ENCODE data around the gene CWC27.

DNA sequence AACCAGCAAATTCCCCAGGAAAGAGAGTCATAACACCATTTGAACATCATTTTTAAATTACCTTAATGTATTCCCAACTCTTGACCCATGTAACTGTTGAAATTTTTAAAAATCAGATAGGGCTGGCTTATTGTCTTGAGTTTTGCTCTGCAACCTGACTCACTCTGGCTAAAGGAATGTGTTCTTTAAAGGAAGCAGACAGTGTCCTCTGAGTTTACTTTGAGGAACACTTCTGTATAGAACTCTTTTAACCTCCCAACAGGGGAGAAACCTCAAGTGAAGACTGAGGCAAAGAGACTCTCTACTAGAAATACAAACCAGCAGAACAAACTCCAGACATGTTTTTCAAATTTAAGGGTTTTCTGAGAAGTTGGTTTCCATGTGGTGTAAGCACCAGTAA, 248.9 kb downstream of the CWC27 start:
- TF ChIP-seq POLR2AphosphoS5 (IDR thresholded peaks at IDR 0.05; ENCODE audit: low read depth) (no peak), SPI1 (IDR thresholded peaks at IDR 0.05; ENCODE audit: borderline replicate concordance, low read depth) (no peak)
- TF ChIP-seq, protein P1, sequence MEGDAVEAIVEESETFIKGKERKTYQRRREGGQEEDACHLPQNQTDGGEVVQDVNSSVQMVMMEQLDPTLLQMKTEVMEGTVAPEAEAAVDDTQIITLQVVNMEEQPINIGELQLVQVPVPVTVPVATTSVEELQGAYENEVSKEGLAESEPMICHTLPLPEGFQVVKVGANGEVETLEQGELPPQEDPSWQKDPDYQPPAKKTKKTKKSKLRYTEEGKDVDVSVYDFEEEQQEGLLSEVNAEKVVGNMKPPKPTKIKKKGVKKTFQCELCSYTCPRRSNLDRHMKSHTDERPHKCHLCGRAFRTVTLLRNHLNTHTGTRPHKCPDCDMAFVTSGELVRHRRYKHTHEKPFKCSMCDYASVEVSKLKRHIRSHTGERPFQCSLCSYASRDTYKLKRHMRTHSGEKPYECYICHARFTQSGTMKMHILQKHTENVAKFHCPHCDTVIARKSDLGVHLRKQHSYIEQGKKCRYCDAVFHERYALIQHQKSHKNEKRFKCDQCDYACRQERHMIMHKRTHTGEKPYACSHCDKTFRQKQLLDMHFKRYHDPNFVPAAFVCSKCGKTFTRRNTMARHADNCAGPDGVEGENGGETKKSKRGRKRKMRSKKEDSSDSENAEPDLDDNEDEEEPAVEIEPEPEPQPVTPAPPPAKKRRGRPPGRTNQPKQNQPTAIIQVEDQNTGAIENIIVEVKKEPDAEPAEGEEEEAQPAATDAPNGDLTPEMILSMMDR (IDR thresholded peaks at IDR 0.05; ENCODE audit: insufficient read depth, low read length) = no peak
- TF ChIP-seq, protein P2, sequence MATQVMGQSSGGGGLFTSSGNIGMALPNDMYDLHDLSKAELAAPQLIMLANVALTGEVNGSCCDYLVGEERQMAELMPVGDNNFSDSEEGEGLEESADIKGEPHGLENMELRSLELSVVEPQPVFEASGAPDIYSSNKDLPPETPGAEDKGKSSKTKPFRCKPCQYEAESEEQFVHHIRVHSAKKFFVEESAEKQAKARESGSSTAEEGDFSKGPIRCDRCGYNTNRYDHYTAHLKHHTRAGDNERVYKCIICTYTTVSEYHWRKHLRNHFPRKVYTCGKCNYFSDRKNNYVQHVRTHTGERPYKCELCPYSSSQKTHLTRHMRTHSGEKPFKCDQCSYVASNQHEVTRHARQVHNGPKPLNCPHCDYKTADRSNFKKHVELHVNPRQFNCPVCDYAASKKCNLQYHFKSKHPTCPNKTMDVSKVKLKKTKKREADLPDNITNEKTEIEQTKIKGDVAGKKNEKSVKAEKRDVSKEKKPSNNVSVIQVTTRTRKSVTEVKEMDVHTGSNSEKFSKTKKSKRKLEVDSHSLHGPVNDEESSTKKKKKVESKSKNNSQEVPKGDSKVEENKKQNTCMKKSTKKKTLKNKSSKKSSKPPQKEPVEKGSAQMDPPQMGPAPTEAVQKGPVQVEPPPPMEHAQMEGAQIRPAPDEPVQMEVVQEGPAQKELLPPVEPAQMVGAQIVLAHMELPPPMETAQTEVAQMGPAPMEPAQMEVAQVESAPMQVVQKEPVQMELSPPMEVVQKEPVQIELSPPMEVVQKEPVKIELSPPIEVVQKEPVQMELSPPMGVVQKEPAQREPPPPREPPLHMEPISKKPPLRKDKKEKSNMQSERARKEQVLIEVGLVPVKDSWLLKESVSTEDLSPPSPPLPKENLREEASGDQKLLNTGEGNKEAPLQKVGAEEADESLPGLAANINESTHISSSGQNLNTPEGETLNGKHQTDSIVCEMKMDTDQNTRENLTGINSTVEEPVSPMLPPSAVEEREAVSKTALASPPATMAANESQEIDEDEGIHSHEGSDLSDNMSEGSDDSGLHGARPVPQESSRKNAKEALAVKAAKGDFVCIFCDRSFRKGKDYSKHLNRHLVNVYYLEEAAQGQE (IDR thresholded peaks at IDR 0.05; ENCODE audit: insufficient replicate concordance, low read depth) = no peak
